ENCODE measurements around the gene UNC5CL.

Gene UNC5CL

GRCh38 chr6:41000248-41000647, 38.8 kb downstream of the UNC5CL start:
- no peak overlapping the region for H3K9ac ChIP-seq (ENCODE audit: insufficient read length, low read depth)
- peaks cover 21% of the 10 kb centered on the region for H3K4me1 ChIP-seq (ENCODE audit: insufficient read depth, insufficient read length)
- H3K27me3 ChIP-seq (ENCODE audit: insufficient read depth, insufficient read length) = no peaks in the 10 kb centered on the region
- no peak overlapping the region for H3K4me3 ChIP-seq (ENCODE audit: insufficient read length, low read depth)
- H3K9me3 ChIP-seq (ENCODE audit: insufficient read depth, low read length) = no peaks in the 10 kb centered on the region
- no peak for DNase-seq (ENCODE audit: low read depth, low spot score)
- TF ChIP-seq SUZ12 (IDR thresholded peaks at IDR 0.05; ENCODE audit: extremely low read depth, insufficient read depth, insufficient read length) (no peak), ZNF274 (IDR thresholded peaks at IDR 0.05; ENCODE audit: low read depth, low read length) (no peak), YY1 (IDR thresholded peaks at IDR 0.05; ENCODE audit: insufficient read depth, insufficient read length) (no peak)
- no peaks in the 10 kb centered on the region for H3K36me3 ChIP-seq (ENCODE audit: insufficient read depth, insufficient read length, low read length)

- Histone ChIP-seq H3K4me1 (ENCODE audit: insufficient read depth, insufficient read length) (peaks cover 21% of the 10 kb centered on the region), H3K36me3 (ENCODE audit: insufficient read depth, insufficient read length, low read length) (no peaks in the 10 kb centered on the region), H3K4me3 (ENCODE audit: insufficient read length, low read depth) (no peak overlapping the region), H3K9me3 (ENCODE audit: insufficient read depth, low read length) (no peaks in the 10 kb centered on the region), H3K9ac (ENCODE audit: insufficient read length, low read depth) (no peak overlapping the region), H3K27me3 (ENCODE audit: insufficient read depth, insufficient read length) (no peaks in the 10 kb centered on the region)
- TF ChIP-seq SUZ12 (IDR thresholded peaks at IDR 0.05; ENCODE audit: extremely low read depth, insufficient read depth, insufficient read length) (no peak), YY1 (IDR thresholded peaks at IDR 0.05; ENCODE audit: insufficient read depth, insufficient read length) (no peak), ZNF274 (IDR thresholded peaks at IDR 0.05; ENCODE audit: low read depth, low read length) (no peak)
- peak; percentile 66 for DNase-seq (ENCODE audit: low read depth, low spot score)
These were observed 39.5 kb downstream of the UNC5CL start for GRCh38 chr6:40999569-40999968.

GRCh38 chr6:40998661-40999060, 40.4 kb downstream of the UNC5CL start:
- Histone ChIP-seq H3K9me3 (ENCODE audit: insufficient read depth, low read length) (no peaks in the 10 kb centered on the region), H3K36me3 (ENCODE audit: insufficient read depth, insufficient read length, low read length) (no peaks in the 10 kb centered on the region), H3K4me3 (ENCODE audit: insufficient read length, low read depth) (no peak overlapping the region), H3K27me3 (ENCODE audit: insufficient read depth, insufficient read length) (no peaks in the 10 kb centered on the region), H3K9ac (ENCODE audit: insufficient read length, low read depth) (peak overlapping the region; percentile 17), H3K4me1 (ENCODE audit: insufficient read depth, insufficient read length) (peaks cover 21% of the 10 kb centered on the region)
- DNase-seq (ENCODE audit: low read depth, low spot score) = no peak
- no peak for TF ChIP-seq ZNF274 (IDR thresholded peaks at IDR 0.05; ENCODE audit: low read depth, low read length)
- no peak for TF ChIP-seq SUZ12 (IDR thresholded peaks at IDR 0.05; ENCODE audit: extremely low read depth, insufficient read depth, insufficient read length)
- no peak for TF ChIP-seq YY1 (IDR thresholded peaks at IDR 0.05; ENCODE audit: insufficient read depth, insufficient read length)

DNA sequence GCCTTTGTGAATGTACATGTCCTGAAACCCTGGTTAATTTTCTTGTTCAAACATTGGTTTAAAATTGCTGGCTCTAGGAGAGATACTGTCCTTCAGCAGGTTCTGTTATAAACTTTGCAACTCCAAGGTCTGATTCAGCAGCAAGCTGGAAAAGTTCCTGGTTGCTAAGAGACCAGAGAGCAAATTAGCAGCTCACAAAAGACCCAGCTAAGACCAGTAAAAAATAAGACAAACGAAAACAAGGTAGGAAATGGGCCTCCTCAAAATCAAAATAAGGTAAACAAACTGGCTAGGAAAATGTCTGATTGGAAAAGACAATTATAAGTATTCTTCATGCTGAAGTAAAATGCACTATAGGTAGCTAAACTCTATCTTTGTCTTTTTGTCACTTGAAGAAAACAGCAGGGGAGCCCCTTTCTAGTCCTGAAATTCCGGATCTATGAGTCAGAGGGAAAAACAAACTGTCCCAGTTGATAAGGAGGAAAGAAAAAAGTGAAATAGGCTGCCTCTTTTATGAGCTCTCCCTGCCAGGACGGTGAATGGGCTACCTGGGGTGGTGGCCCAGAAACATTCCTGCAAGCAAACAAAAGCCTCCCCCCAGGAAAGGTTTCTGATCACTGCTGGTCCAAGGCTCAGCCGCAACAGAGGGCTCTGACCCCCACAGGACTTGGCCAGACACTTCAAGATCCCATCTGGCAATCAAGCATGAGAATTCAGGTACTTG, 41.6 kb downstream of the UNC5CL start:
- DNase-seq (ENCODE audit: low read depth, low spot score) = peak; percentile 83

DNA sequence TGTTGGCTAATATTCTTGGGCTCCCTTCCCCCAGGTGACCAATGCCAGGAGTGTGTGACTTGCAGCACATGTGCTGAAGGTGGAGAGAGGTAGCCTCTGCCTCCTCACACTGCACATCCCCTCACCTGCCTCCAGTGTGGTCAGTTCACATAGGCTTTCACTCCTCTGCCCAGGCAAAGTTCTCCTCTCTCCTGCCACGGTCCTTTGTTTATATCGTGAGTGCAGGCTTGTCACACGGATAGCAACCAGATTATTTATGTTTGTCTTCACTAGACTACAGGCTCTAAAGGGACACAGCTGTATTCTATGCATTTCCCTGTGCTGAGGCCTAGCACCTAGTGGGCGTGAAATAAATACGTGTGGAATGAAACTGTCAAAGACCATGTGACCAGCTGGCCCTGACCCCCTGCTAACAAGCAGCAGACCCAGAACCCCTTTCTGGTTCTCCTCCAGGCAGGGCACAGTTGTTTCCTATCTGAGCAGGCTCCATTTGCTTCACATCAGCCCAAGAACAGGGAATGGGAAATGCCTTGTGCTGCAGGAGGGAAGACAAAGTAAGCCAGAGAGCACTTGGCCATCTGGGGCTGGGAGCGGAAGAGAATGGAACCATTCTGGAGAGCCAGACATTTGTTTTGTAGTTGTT, 42.3 kb downstream of the UNC5CL start:
- TF ChIP-seq SUZ12 (IDR thresholded peaks at IDR 0.05; ENCODE audit: extremely low read depth, insufficient read depth, insufficient read length) (no peak), YY1 (IDR thresholded peaks at IDR 0.05; ENCODE audit: insufficient read depth, insufficient read length) (no peak), ZNF274 (IDR thresholded peaks at IDR 0.05; ENCODE audit: low read depth, low read length) (no peak)

More for the DNA sequence above, 41.6 kb downstream of the UNC5CL start:
- Histone ChIP-seq H3K27me3 (ENCODE audit: insufficient read depth, insufficient read length) (no peaks in the 10 kb centered on the region), H3K9ac (ENCODE audit: insufficient read length, low read depth) (peak overlapping the region; percentile 74), H3K4me3 (ENCODE audit: insufficient read length, low read depth) (no peak overlapping the region), H3K9me3 (ENCODE audit: insufficient read depth, low read length) (no peaks in the 10 kb centered on the region), H3K36me3 (ENCODE audit: insufficient read depth, insufficient read length, low read length) (no peaks in the 10 kb centered on the region), H3K4me1 (ENCODE audit: insufficient read depth, insufficient read length) (peaks cover 18% of the 10 kb centered on the region)
- TF ChIP-seq ZNF274 (IDR thresholded peaks at IDR 0.05; ENCODE audit: low read depth, low read length) (no peak), SUZ12 (IDR thresholded peaks at IDR 0.05; ENCODE audit: extremely low read depth, insufficient read depth, insufficient read length) (no peak), YY1 (IDR thresholded peaks at IDR 0.05; ENCODE audit: insufficient read depth, insufficient read length) (no peak)

GRCh38 chr6:40992746-40993145, 46.3 kb downstream of the UNC5CL start:
- TF ChIP-seq SUZ12 (IDR thresholded peaks at IDR 0.05; ENCODE audit: extremely low read depth, insufficient read depth, insufficient read length) (no peak), YY1 (IDR thresholded peaks at IDR 0.05; ENCODE audit: insufficient read depth, insufficient read length) (no peak), ZNF274 (IDR thresholded peaks at IDR 0.05; ENCODE audit: low read depth, low read length) (no peak)
- no peak overlapping the region for H3K9ac ChIP-seq (ENCODE audit: insufficient read length, low read depth)
- no peaks in the 10 kb centered on the region; the same call in 1 of the 2 replicates for H3K9me3 ChIP-seq (ENCODE audit: insufficient read depth, low read length)
- no peak for DNase-seq (ENCODE audit: low read depth, low spot score)
- no peaks in the 10 kb centered on the region for H3K36me3 ChIP-seq (ENCODE audit: insufficient read depth, insufficient read length, low read length)
- no peak overlapping the region for H3K4me3 ChIP-seq (ENCODE audit: insufficient read length, low read depth)
- no peaks in the 10 kb centered on the region for H3K27me3 ChIP-seq (ENCODE audit: insufficient read depth, insufficient read length)
- peaks cover 4% of the 10 kb centered on the region for H3K4me1 ChIP-seq (ENCODE audit: insufficient read depth, insufficient read length)

More for the DNA sequence above, 42.3 kb downstream of the UNC5CL start:
- H3K27me3 ChIP-seq (ENCODE audit: insufficient read depth, insufficient read length) = no peaks in the 10 kb centered on the region
- peak overlapping the region; percentile 74 for H3K9ac ChIP-seq (ENCODE audit: insufficient read length, low read depth)
- H3K4me1 ChIP-seq (ENCODE audit: insufficient read depth, insufficient read length) = peaks cover 17% of the 10 kb centered on the region
- no peaks in the 10 kb centered on the region for H3K36me3 ChIP-seq (ENCODE audit: insufficient read depth, insufficient read length, low read length)
- no peak overlapping the region for H3K4me3 ChIP-seq (ENCODE audit: insufficient read length, low read depth)
- peak; percentile 30 for DNase-seq (ENCODE audit: low read depth, low spot score)
- no peaks in the 10 kb centered on the region for H3K9me3 ChIP-seq (ENCODE audit: insufficient read depth, low read length)

GRCh38 chr6:40990301-40990700, 48.7 kb downstream of the UNC5CL start:
- Histone ChIP-seq H3K4me1 (ENCODE audit: insufficient read depth, insufficient read length) (peaks cover 2% of the 10 kb centered on the region), H3K9me3 (ENCODE audit: insufficient read depth, low read length) (no peaks in the 10 kb centered on the region; the same call in 1 of the 2 replicates), H3K4me3 (ENCODE audit: insufficient read length, low read depth) (no peak overlapping the region), H3K36me3 (ENCODE audit: insufficient read depth, insufficient read length, low read length) (no peaks in the 10 kb centered on the region), H3K27me3 (ENCODE audit: insufficient read depth, insufficient read length) (no peaks in the 10 kb centered on the region), H3K9ac (ENCODE audit: insufficient read length, low read depth) (no peak overlapping the region)
- TF ChIP-seq ZNF274 (IDR thresholded peaks at IDR 0.05; ENCODE audit: low read depth, low read length) (no peak), YY1 (IDR thresholded peaks at IDR 0.05; ENCODE audit: insufficient read depth, insufficient read length) (no peak), SUZ12 (IDR thresholded peaks at IDR 0.05; ENCODE audit: extremely low read depth, insufficient read depth, insufficient read length) (no peak)
- DNase-seq (ENCODE audit: low read depth, low spot score) = no peak

All from NT2/D1 (cell line).